Measurements from ENCODE around the gene ZNF385A. TPM values are rescaled to one million over a fixed set of nuclear protein-coding genes. Genes with fewer than 3 reads are reported as not detected.
"Not testable (repeated sequence)": the region's sequence is repeated elsewhere in the genome, so short reads cannot be mapped to it uniquely, and the experiment has no call there.

Gene ZNF385A
- total and polyA plus RNA-seq, 3 experiments from 2014 or later: 0.77 to 0.78 TPM; not detected in 1

- peaks cover 6% of the 10 kb centered on the region for H3K36me3 ChIP-seq (ENCODE audit: insufficient read depth, low read length)
- H3K27ac ChIP-seq (ENCODE audit: low read depth, low read length): no peak overlapping the region
- peaks cover 11 to 13% (median 13%) of the 10 kb centered on the region in 3 donors for H3K4me1 Mint-ChIP-seq
- no peaks in the 10 kb centered on the region for H3K9me3 Mint-ChIP-seq
- H3K36me3 Mint-ChIP-seq: peaks cover 6 to 23% (median 14%) of the 10 kb centered on the region in 3 donors
- no peak overlapping the region for H3K4me3 Mint-ChIP-seq
- H3K4me1 ChIP-seq (ENCODE audit: insufficient read depth, low read length): peaks cover 29% of the 10 kb centered on the region
- DNase-seq: no peak
- POLR2A ChIA-PET: no interaction called here
- peak overlapping the region in 5 of 8 donors; percentile 2 to 88 (median 33) for H3K27ac Mint-ChIP-seq
- H3K4me3 ChIP-seq (ENCODE audit: low read length): no peak overlapping the region
- H3K27me3 Mint-ChIP-seq: peaks cover 0 to 2% of the 10 kb centered on the region in 2 donors
- CTCF ChIA-PET: interaction anchor here (7.6 kb wide), 1 partner anchor 20 kb away, joined by 48 read pairs; no protein-coding TSS in a partner anchor
- no peaks in the 10 kb centered on the region for H3K9me3 ChIP-seq (ENCODE audit: low read length)
- H3K27me3 ChIP-seq (ENCODE audit: insufficient read depth, low read length, poor library complexity, severe bottlenecking): no peaks in the 10 kb centered on the region
Observed at GRCh38 chr12:54355104-54355815, 29.3 kb downstream of the ZNF385A start.

- Mint-ChIP-seq H3K36me3 (peaks cover 7 to 31% (median 19%) of the 10 kb centered on the region in 3 donors), H3K4me1 (peaks cover 10 to 13% (median 12%) of the 10 kb centered on the region in 3 donors)
- H3K4me3 Mint-ChIP-seq; H3K27me3 Mint-ChIP-seq; H3K9me3 Mint-ChIP-seq; H3K4me3 ChIP-seq (ENCODE audit: low read length); H3K27ac Mint-ChIP-seq; DNase-seq; CTCF ChIA-PET; H3K9me3 ChIP-seq (ENCODE audit: low read length); POLR2A ChIA-PET; H3K27ac ChIP-seq (ENCODE audit: low read depth, low read length); H3K27me3 ChIP-seq (ENCODE audit: insufficient read depth, low read length, poor library complexity, severe bottlenecking): not testable (repeated sequence)
- Histone ChIP-seq H3K4me1 (ENCODE audit: insufficient read depth, low read length) (peaks cover 22% of the 10 kb centered on the region), H3K36me3 (ENCODE audit: insufficient read depth, low read length) (peaks cover 16% of the 10 kb centered on the region)
Observed at GRCh38 chr12:54354271-54354670, 30.3 kb downstream of the ZNF385A start.

- no peaks in the 10 kb centered on the region for H3K9me3 Mint-ChIP-seq
- CTCF ChIA-PET: interaction anchor here (1.0 to 1.6 kb wide), 4 partner anchors 10 to 78 kb away, joined by 3 to 6 read pairs (median 4); no protein-coding TSS in a partner anchor
- peak overlapping the region in 3 of 8 donors; percentile 17 to 58 (median 17) for H3K27ac Mint-ChIP-seq
Observed at GRCh38 chr12:54352891-54353874, 31.4 kb downstream of the ZNF385A start.

GRCh38 chr12:54352022-54352531, 32.5 kb downstream of the ZNF385A start:
- Mint-ChIP-seq H3K9me3 (no peaks in the 10 kb centered on the region), H3K36me3 (peaks cover 12 to 52% (median 23%) of the 10 kb centered on the region in 3 donors), H3K4me3 (peak overlapping the region in 3 of 7 donors; percentile 33 to 61 (median 37)), H3K27me3 (peaks cover 0 to 2% of the 10 kb centered on the region in 2 donors), H3K4me1 (peaks cover 10 to 12% (median 10%) of the 10 kb centered on the region in 3 donors), H3K27ac (peak overlapping the region in 6 of 8 donors; percentile 14 to 92 (median 42))
- Histone ChIP-seq H3K36me3 (ENCODE audit: insufficient read depth, low read length) (peaks cover 33% of the 10 kb centered on the region), H3K4me3 (ENCODE audit: low read length) (peak overlapping the region; percentile 34), H3K9me3 (ENCODE audit: low read length) (no peaks in the 10 kb centered on the region), H3K27ac (ENCODE audit: low read depth, low read length) (peak overlapping the region; percentile 22), H3K4me1 (ENCODE audit: insufficient read depth, low read length) (peaks cover 14% of the 10 kb centered on the region), H3K27me3 (ENCODE audit: insufficient read depth, low read length, poor library complexity, severe bottlenecking) (no peaks in the 10 kb centered on the region)
- POLR2A ChIA-PET: no interaction called here
- DNase-seq: peak in 1 of 5 donors; percentile 36
- CTCF ChIA-PET: interaction anchor here (0.8 to 1.6 kb wide), 4 partner anchors 16 to 100 kb away, joined by 3 to 6 read pairs (median 4); no protein-coding TSS in a partner anchor

More at GRCh38 chr12:54352891-54353874, 31.4 kb downstream of the ZNF385A start:
- Histone ChIP-seq H3K27me3 (ENCODE audit: insufficient read depth, low read length, poor library complexity, severe bottlenecking) (no peaks in the 10 kb centered on the region), H3K4me1 (ENCODE audit: insufficient read depth, low read length) (peaks cover 21% of the 10 kb centered on the region), H3K27ac (ENCODE audit: low read depth, low read length) (peak overlapping the region; percentile 7), H3K36me3 (ENCODE audit: insufficient read depth, low read length) (peaks cover 23% of the 10 kb centered on the region), H3K9me3 (ENCODE audit: low read length) (no peaks in the 10 kb centered on the region), H3K4me3 (ENCODE audit: low read length) (no peak overlapping the region)
- peaks cover 7 to 41% (median 21%) of the 10 kb centered on the region in 3 donors for H3K36me3 Mint-ChIP-seq
- H3K27me3 Mint-ChIP-seq: peaks cover 0 to 2% of the 10 kb centered on the region in 2 donors
- POLR2A ChIA-PET: no interaction called here
- H3K4me1 Mint-ChIP-seq: peaks cover 10 to 13% (median 12%) of the 10 kb centered on the region in 3 donors
- H3K4me3 Mint-ChIP-seq: no peak overlapping the region
- DNase-seq: no peak

- H3K27ac Mint-ChIP-seq: peak overlapping the region in 3 of 8 donors; percentile 14 to 52 (median 21)
Observed at GRCh38 chr12:54351341-54351740, 33.2 kb downstream of the ZNF385A start.

GRCh38 chr12:54350743-54351142, 33.8 kb downstream of the ZNF385A start:
- Mint-ChIP-seq H3K27me3 (no peaks in the 10 kb centered on the region), H3K36me3 (peaks cover 12 to 64% (median 25%) of the 10 kb centered on the region in 3 donors), H3K27ac (peak overlapping the region in 2 of 8 donors; percentile 12 to 60), H3K4me3 (no peak overlapping the region), H3K9me3 (no peaks in the 10 kb centered on the region), H3K4me1 (peaks cover 9 to 12% (median 10%) of the 10 kb centered on the region in 3 donors)
- DNase-seq: no peak
- no peak overlapping the region for H3K27ac ChIP-seq (ENCODE audit: low read depth, low read length)
- CTCF ChIA-PET: interaction anchor here (1.1 to 2.3 kb wide), 4 partner anchors 10 to 28 kb away, joined by 3 to 7 read pairs (median 4); partner anchors contain the start of gene COPZ1
- no peaks in the 10 kb centered on the region for H3K27me3 ChIP-seq (ENCODE audit: insufficient read depth, low read length, poor library complexity, severe bottlenecking)
- POLR2A ChIA-PET: interaction anchor here (0.7 kb wide), 1 partner anchor 13 kb away, joined by 3 read pairs; no protein-coding TSS in a partner anchor
- H3K4me3 ChIP-seq (ENCODE audit: low read length): no peak overlapping the region
- peaks cover 14% of the 10 kb centered on the region for H3K4me1 ChIP-seq (ENCODE audit: insufficient read depth, low read length)
- peaks cover 43% of the 10 kb centered on the region for H3K36me3 ChIP-seq (ENCODE audit: insufficient read depth, low read length)
- H3K9me3 ChIP-seq (ENCODE audit: low read length): no peaks in the 10 kb centered on the region

More at GRCh38 chr12:54351341-54351740, 33.2 kb downstream of the ZNF385A start:
- peak overlapping the region in 1 of 7 donors; percentile 23 for H3K4me3 Mint-ChIP-seq
- H3K27me3 Mint-ChIP-seq: no peaks in the 10 kb centered on the region
- Histone ChIP-seq H3K4me3 (ENCODE audit: low read length) (no peak overlapping the region), H3K9me3 (ENCODE audit: low read length) (no peaks in the 10 kb centered on the region), H3K4me1 (ENCODE audit: insufficient read depth, low read length) (peaks cover 14% of the 10 kb centered on the region), H3K27ac (ENCODE audit: low read depth, low read length) (no peak overlapping the region), H3K36me3 (ENCODE audit: insufficient read depth, low read length) (peaks cover 39% of the 10 kb centered on the region), H3K27me3 (ENCODE audit: insufficient read depth, low read length, poor library complexity, severe bottlenecking) (no peaks in the 10 kb centered on the region)
- no peak for DNase-seq
- no peaks in the 10 kb centered on the region for H3K9me3 Mint-ChIP-seq
- ChIA-PET POLR2A (interaction anchor here (0.7 kb wide), 1 partner anchor 14 kb away, joined by 3 read pairs; no protein-coding TSS in a partner anchor), CTCF (interaction anchor here (1.1 to 2.3 kb wide), 5 partner anchors 10 to 28 kb away, joined by 3 to 7 read pairs (median 5); partner anchors contain the start of gene COPZ1)
- H3K36me3 Mint-ChIP-seq: peaks cover 12 to 59% (median 25%) of the 10 kb centered on the region in 3 donors
- peaks cover 9 to 12% (median 10%) of the 10 kb centered on the region in 3 donors for H3K4me1 Mint-ChIP-seq

- peaks cover 14% of the 10 kb centered on the region for H3K4me1 ChIP-seq (ENCODE audit: insufficient read depth, low read length)
- no peak overlapping the region for H3K4me3 ChIP-seq (ENCODE audit: low read length)
- POLR2A ChIA-PET: no interaction called here
- peaks cover 52% of the 10 kb centered on the region for H3K36me3 ChIP-seq (ENCODE audit: insufficient read depth, low read length)
- H3K4me3 Mint-ChIP-seq: no peak overlapping the region
- H3K27ac ChIP-seq (ENCODE audit: low read depth, low read length): no peak overlapping the region
- no peaks in the 10 kb centered on the region for H3K27me3 ChIP-seq (ENCODE audit: insufficient read depth, low read length, poor library complexity, severe bottlenecking)
- no peaks in the 10 kb centered on the region for H3K9me3 Mint-ChIP-seq
- H3K4me1 Mint-ChIP-seq: peaks cover 9 to 12% (median 10%) of the 10 kb centered on the region in 3 donors
- no peak for DNase-seq
- H3K9me3 ChIP-seq (ENCODE audit: low read length): no peaks in the 10 kb centered on the region
- H3K27me3 Mint-ChIP-seq: no peaks in the 10 kb centered on the region
- peak overlapping the region in 1 of 8 donors; percentile 49 for H3K27ac Mint-ChIP-seq
- CTCF ChIA-PET: interaction anchor here (2.0 to 2.3 kb wide), 2 partner anchors 11 to 25 kb away, joined by 5 to 7 read pairs; partner anchors contain the start of gene COPZ1
- H3K36me3 Mint-ChIP-seq: peaks cover 12 to 73% (median 28%) of the 10 kb centered on the region in 3 donors
Observed at GRCh38 chr12:54349679-54350078, 34.9 kb downstream of the ZNF385A start.

Measured in CD8-positive, alpha-beta memory T cell (primary cell).